GM12891 (cell line): ENCODE data around the gene TSEN34.

ENCODE experiments used
- PAX5 ChIP-seq: IDR thresholded peaks from 2 replicates; pipeline ENCODE4 v1.6.1; 2011; ENCODE audit warnings: low read length, moderate library complexity, mild to moderate bottlenecking; ENCODE audit not compliant: insufficient read depth, severe bottlenecking
- POLR2A ChIP-seq: IDR thresholded peaks from 2 replicates; pipeline ENCODE4 v1.6.1; 2011; ENCODE audit warnings: low read depth, low read length, control low read depth
- POLR2AphosphoS5 ChIP-seq: IDR thresholded peaks from 2 replicates; pipeline ENCODE4 v1.6.1; 2011; ENCODE audit warnings: low read depth, low read length, control low read depth
- SPI1 ChIP-seq: IDR thresholded peaks from 2 replicates; pipeline ENCODE4 v1.6.1; 2011; ENCODE audit warnings: low read depth, low read length, control low read depth
- TAF1 ChIP-seq: IDR thresholded peaks from 2 replicates; pipeline ENCODE4 v1.6.1; 2011; ENCODE audit warnings: low read depth, low read length, control low read depth

DNA sequence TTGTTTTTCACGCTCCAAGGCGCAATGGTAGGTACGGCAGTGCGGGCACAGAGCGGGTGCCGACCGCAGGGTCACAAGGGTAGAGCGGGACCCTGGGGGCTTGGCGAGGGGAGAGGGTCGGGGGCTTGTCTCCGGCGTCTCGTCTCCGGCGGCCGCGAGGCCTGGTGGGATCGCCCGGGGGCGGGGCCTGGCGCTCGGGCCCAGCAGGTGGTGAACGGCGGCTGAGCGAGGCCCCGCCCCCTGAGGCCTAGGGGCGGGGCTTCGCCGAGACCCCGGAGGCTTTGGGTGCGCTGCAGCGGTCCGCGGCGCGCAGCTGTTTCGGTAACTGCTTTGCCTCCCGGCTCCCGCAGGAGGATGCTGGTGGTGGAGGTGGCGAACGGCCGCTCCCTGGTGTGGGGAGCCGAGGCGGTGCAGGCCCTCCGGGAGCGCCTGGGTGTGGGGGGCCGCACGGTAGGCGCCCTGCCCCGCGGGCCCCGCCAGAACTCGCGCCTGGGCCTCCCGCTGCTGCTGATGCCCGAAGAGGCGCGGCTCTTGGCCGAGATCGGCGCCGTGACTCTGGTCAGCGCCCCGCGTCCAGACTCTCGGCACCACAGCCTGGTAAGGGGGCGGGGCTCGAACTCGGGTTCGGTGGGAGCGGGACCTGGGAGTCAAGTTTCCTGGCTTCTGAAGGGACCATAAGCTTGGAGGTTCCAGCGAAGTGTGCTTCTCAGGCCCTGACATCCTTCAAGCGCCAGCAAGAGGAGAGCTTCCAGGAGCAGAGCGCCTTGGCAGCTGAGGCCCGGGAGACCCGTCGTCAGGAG lies at the start of gene TSEN34:
- TF ChIP-seq TAF1 (0 out of 2 replicates have a peak, but pooled peaks have one; percentile 49), POLR2A (0 out of 2 replicates have a peak, but pooled peaks have one; percentile 14), POLR2AphosphoS5 (no peak), PAX5 (peak; percentile 54), SPI1 (no peak)
